H9 (cell line): ENCODE results near the gene VAV2. TPM values are rescaled to one million over a fixed set of nuclear protein-coding genes. Genes with fewer than 3 reads are reported as not detected.

Experiments
- DNase-seq: peaks from one replicate; pipeline ENCODE4 v3.0.0-alpha.2; 2017
- H2AFZ ChIP-seq: one replicate; pipeline ENCODE4 v1.6.1; 2013; ENCODE audit warnings: mild to moderate bottlenecking, low read length, control low read depth, moderate library complexity
- H2AK5ac ChIP-seq: 2 replicates; pipeline ENCODE4 v1.6.1; 2013; ENCODE audit warnings: low read length, control low read depth, mixed read lengths; ENCODE audit not compliant: insufficient read length
- H2BK120ac ChIP-seq: one replicate; pipeline ENCODE4 v1.6.1; 2013; ENCODE audit warnings: low read depth, mild to moderate bottlenecking, low read length, control low read depth, inconsistent platforms; ENCODE audit not compliant: poor library complexity, severe bottlenecking
- H2BK12ac ChIP-seq: 2 replicates; pipeline ENCODE4 v1.6.1; 2013; ENCODE audit warnings: low read length, control low read depth, mixed read lengths, low read depth; ENCODE audit not compliant: insufficient read length
- H2BK15ac ChIP-seq: 2 replicates; pipeline ENCODE4 v1.6.1; 2013; ENCODE audit warnings: low read depth, low read length, control low read depth
- H2BK20ac ChIP-seq: one replicate; pipeline ENCODE4 v1.6.1; 2013; ENCODE audit warnings: low read depth, mild to moderate bottlenecking, low read length, control low read depth, inconsistent platforms; ENCODE audit not compliant: poor library complexity, severe bottlenecking
- H2BK5ac ChIP-seq: 2 replicates; pipeline ENCODE4 v1.6.1; 2013; ENCODE audit warnings: low read length, control low read depth, mixed read lengths; ENCODE audit not compliant: insufficient read length
- H3K14ac ChIP-seq: 2 replicates; pipeline ENCODE4 v1.6.1; 2013; ENCODE audit warnings: low read length, control low read depth; ENCODE audit not compliant: insufficient read depth
- H3K18ac ChIP-seq: 2 replicates; pipeline ENCODE4 v1.6.1; 2013; ENCODE audit warnings: low read depth, mild to moderate bottlenecking, mixed read lengths, low read length, control low read depth; ENCODE audit not compliant: insufficient read length
- H3K23ac ChIP-seq: 2 replicates; pipeline ENCODE4 v1.6.1; 2013; ENCODE audit warnings: low read length, control low read depth, mixed read lengths, low read depth; ENCODE audit not compliant: insufficient read length
- H3K23me2 ChIP-seq: 2 replicates; pipeline ENCODE4 v1.6.1; 2013; ENCODE audit warnings: low read depth, mild to moderate bottlenecking, mixed read lengths, low read length, control low read depth; ENCODE audit not compliant: insufficient read length, poor library complexity, severe bottlenecking
- H3K27ac ChIP-seq: 2 replicates; pipeline ENCODE4 v1.5.1; 2013; ENCODE audit warnings: low read length, control low read depth, mixed read lengths, low read depth; ENCODE audit not compliant: insufficient read length
- H3K27me3 ChIP-seq: 2 replicates; pipeline ENCODE4 v1.6.1; 2013; ENCODE audit warnings: low read length, control low read depth, inconsistent platforms; ENCODE audit not compliant: insufficient read depth
- H3K4ac ChIP-seq: 2 replicates; pipeline ENCODE4 v1.6.1; 2013; ENCODE audit warnings: low read depth, mild to moderate bottlenecking, control low read depth, inconsistent platforms, low read length, moderate library complexity
- H3K4me1 ChIP-seq: 2 replicates; pipeline ENCODE4 v1.6.1; 2013; ENCODE audit warnings: low read length, control low read depth, inconsistent platforms; ENCODE audit not compliant: insufficient read depth
- H3K4me2 ChIP-seq: 2 replicates; pipeline ENCODE4 v1.6.1; 2013; ENCODE audit warnings: low read length, control low read depth, mixed read lengths; ENCODE audit not compliant: insufficient read length, insufficient read depth
- H3K56ac ChIP-seq: 2 replicates; pipeline ENCODE4 v1.6.1; 2013; ENCODE audit warnings: low read depth, mild to moderate bottlenecking, mixed read lengths, low read length, control low read depth; ENCODE audit not compliant: insufficient read length
- H3K79me1 ChIP-seq: 2 replicates; pipeline ENCODE4 v1.6.1; 2013; ENCODE audit warnings: low read depth, mild to moderate bottlenecking, moderate library complexity, low read length, control low read depth, inconsistent platforms; ENCODE audit not compliant: insufficient read depth, poor library complexity, severe bottlenecking
- H3K79me2 ChIP-seq: 2 replicates; pipeline ENCODE4 v1.6.1; 2013; ENCODE audit warnings: low read length, control low read depth, inconsistent platforms; ENCODE audit not compliant: insufficient read depth
- H3K9ac ChIP-seq: 2 replicates; pipeline ENCODE4 v1.6.1; 2013; ENCODE audit warnings: low read length, control low read depth, mixed read lengths; ENCODE audit not compliant: insufficient read length; ENCODE audit errors: extremely low read depth
- H3K9me3 ChIP-seq: one replicate; pipeline ENCODE4 v1.6.1; 2013; ENCODE audit warnings: low read depth, low read length, inconsistent platforms; ENCODE audit not compliant: control insufficient read depth
- H3T11ph ChIP-seq: one replicate; pipeline ENCODE4 v1.6.1; 2013; ENCODE audit warnings: mild to moderate bottlenecking, low read length, control low read depth, inconsistent platforms
- H4K20me1 ChIP-seq: one replicate; pipeline ENCODE4 v1.6.1; 2013; ENCODE audit not compliant: control insufficient read depth, insufficient read length, insufficient read depth
- H4K5ac ChIP-seq: 2 replicates; pipeline ENCODE4 v1.6.1; 2013; ENCODE audit warnings: low read depth, mild to moderate bottlenecking, mixed read lengths, low read length, control low read depth; ENCODE audit not compliant: insufficient read length
- H4K8ac ChIP-seq: replicated peaks from 2 replicates; pipeline ENCODE4 v1.6.1; 2013; ENCODE audit warnings: low read length, control low read depth, mixed read lengths, low read depth; ENCODE audit not compliant: insufficient read length
- H4K91ac ChIP-seq: 2 replicates; pipeline ENCODE4 v1.6.1; 2013; ENCODE audit warnings: low read depth, mild to moderate bottlenecking, moderate library complexity, mixed read lengths, low read length, control low read depth; ENCODE audit not compliant: insufficient read length
- H3K27ac Mint-ChIP-seq, 3 experiments: 2 replicates in 2 of 3; 3 replicates in 1 of 3; pipeline ENCODE4 v1.8.0; 2020 to 2021; ENCODE audit warnings: mixed read lengths in 3 of 3, mild to moderate bottlenecking in 1 of 3, moderate library complexity in 1 of 3
- H3K27me3 Mint-ChIP-seq: 2 replicates; pipeline ENCODE4 v1.8.0; 2021; ENCODE audit warnings: low read depth, mild to moderate bottlenecking, moderate library complexity, mixed read lengths
- H3K36me3 Mint-ChIP-seq, 3 experiments: 2 replicates in 2 of 3; 3 replicates in 1 of 3; pipeline ENCODE4 v1.8.0; 2020 to 2021; ENCODE audit warnings: low read depth in 3 of 3, mixed read lengths in 3 of 3; ENCODE audit not compliant: insufficient read depth in 1 of 3
- H3K4me1 Mint-ChIP-seq, 2 experiments: 2 replicates each; pipeline ENCODE4 v1.8.0; 2020; ENCODE audit warnings: mixed read lengths in 2 of 2
- H3K4me3 Mint-ChIP-seq, 2 experiments: 2 replicates in 1 of 2; 3 replicates in 1 of 2; pipeline ENCODE4 v1.8.0; 2020 to 2021; ENCODE audit warnings: mild to moderate bottlenecking in 2 of 2, mixed read lengths in 2 of 2, moderate library complexity in 1 of 2
- H3K9me3 Mint-ChIP-seq, 2 experiments: 2 replicates in 1 of 2; 3 replicates in 1 of 2; pipeline ENCODE4 v1.8.0; 2020; ENCODE audit warnings: mild to moderate bottlenecking in 2 of 2, mixed read lengths in 2 of 2, moderate library complexity in 1 of 2
- CTCF ChIP-seq: fragments of 200-600 bp; sonication (generic); conservative IDR thresholded peaks from 3 replicates; pipeline ENCODE4 v1.8.0; 2021; ENCODE audit warnings: antibody characterized with exemption, mild to moderate bottlenecking
- WGBS: extraction: QIAGEN DNeasy Blood & Tissue Kit; methylation state at CpG from one replicate; pipeline ENCODE4 v1.1.7; 2013; ENCODE audit warnings: missing lambda C conversion rate, low lambda C conversion rate, mixed read lengths; ENCODE audit not compliant: insufficient read length; ENCODE audit errors: extremely low coverage; 5-methylcytosine and 5-hydroxymethylcytosine counted together
- total RNA-seq: library from RNA; stranded (reverse); gene quantifications from 2 replicates; pipeline ENCODE4 v1.2.1, GENCODE V29; 2021

Gene VAV2
- total RNA-seq, 1 experiment from 2014 or later, result 58.7 TPM

GRCh38 chr9:133975511-133975910 is 16.6 kb downstream of the VAV2 start:
- Histone ChIP-seq H3K79me1 (no peaks in the 10 kb centered on the region), H3K23ac (no peak overlapping the region), H3K14ac (no peak overlapping the region), H3K4ac (no peak overlapping the region), H2BK20ac (no peak overlapping the region), H3K9me3 (no peaks in the 10 kb centered on the region), H2BK5ac (no peak overlapping the region), H4K8ac (no peak overlapping the region), H3K18ac (no peak overlapping the region), H3K9ac (no peak overlapping the region), H4K5ac (no peak overlapping the region), H2AFZ (no peak overlapping the region), H3K79me2 (peaks cover 32% of the 10 kb centered on the region; the same call in 1 of the 2 replicates), H3K27me3 (no peaks in the 10 kb centered on the region), H2AK5ac (no peak overlapping the region), H3K4me2 (no peak overlapping the region), H3K56ac (no peak overlapping the region), H2BK12ac (no peak overlapping the region), H4K91ac (no peak overlapping the region), H4K20me1 (no peaks in the 10 kb centered on the region), H3K4me1 (no peaks in the 10 kb centered on the region; the same call in 1 of the 2 replicates), H2BK15ac (no peak overlapping the region), H3K27ac (no peak overlapping the region), H2BK120ac (no peak overlapping the region), H3T11ph (no peak overlapping the region), H3K23me2 (no peaks in the 10 kb centered on the region)
- H3K4me3 Mint-ChIP-seq, result no peak overlapping the region
- DNase-seq, result no peak
- H3K36me3 Mint-ChIP-seq, result no peaks in the 10 kb centered on the region; a peak in 2 of 7 replicates
- no peaks in the 10 kb centered on the region for H3K9me3 Mint-ChIP-seq
- no peak for TF ChIP-seq CTCF
- no peaks in the 10 kb centered on the region for H3K27me3 Mint-ChIP-seq
- H3K27ac Mint-ChIP-seq, result no peak overlapping the region; a peak in 1 of 7 replicates
- no CpG with 5 or more reads among the region's 3 CpGs for WGBS
- peaks cover 50 to 59% of the 10 kb centered on the region in 2 experiments for H3K4me1 Mint-ChIP-seq
